HEK293T (cell line): ENCODE results near the gene AKAP6.

Experiments used
- CTCF ChIA-PET: fragments of 350-600 bp; formaldehyde crosslinking; extraction: SDS; loops from one replicate; lab custom pipeline; 2021; ENCODE audit warnings: antibody characterized with exemption, inconsistent platforms; lab: Yijun Ruan, JAX
- POLR2A ChIA-PET: fragments of 350-600 bp; formaldehyde crosslinking; extraction: SDS; loops from one replicate; lab custom pipeline; 2020; ENCODE audit warnings: antibody characterized with exemption, inconsistent platforms; lab: Yijun Ruan, JAX
- DNase-seq: peaks from one replicate; pipeline ENCODE4 v3.0.0; 2012; ENCODE audit warnings: mixed read lengths; ENCODE audit errors: extremely low spot score
- ARNT ChIP-seq: fragments of 450-650 bp; IDR thresholded peaks from 2 replicates; pipeline ENCODE4 v1.6.1; 2017; ENCODE audit warnings: mild to moderate bottlenecking
- BHLHE40 ChIP-seq: fragments of 450-650 bp; IDR thresholded peaks from 2 replicates; pipeline ENCODE4 v1.6.1; 2016; ENCODE audit warnings: mild to moderate bottlenecking, moderate library complexity, borderline replicate concordance
- CTBP1 ChIP-seq: fragments of 450-650 bp; IDR thresholded peaks from 2 replicates; pipeline ENCODE4 v1.6.1; 2016; ENCODE audit warnings: borderline replicate concordance
- ELF4 ChIP-seq: fragments of 450-650 bp; IDR thresholded peaks from 2 replicates; pipeline ENCODE4 v1.6.1; 2017; ENCODE audit warnings: antibody characterized with exemption
- FOXA1 ChIP-seq: fragments of 450-650 bp; IDR thresholded peaks from 2 replicates; pipeline ENCODE4 v1.6.1; 2016; ENCODE audit warnings: mild to moderate bottlenecking
- FOXK2 ChIP-seq: fragments of 450-650 bp; IDR thresholded peaks from 2 replicates; pipeline ENCODE4 v1.6.1; 2016; ENCODE audit warnings: mild to moderate bottlenecking
- FOXM1 ChIP-seq: fragments of 450-650 bp; IDR thresholded peaks from 2 replicates; pipeline ENCODE4 v1.6.1; 2017; ENCODE audit warnings: mild to moderate bottlenecking, borderline replicate concordance
- HDGF ChIP-seq: fragments of 450-650 bp; IDR thresholded peaks from 2 replicates; pipeline ENCODE4 v1.6.1; 2017; ENCODE audit warnings: antibody characterized with exemption, borderline replicate concordance
- L3MBTL2 ChIP-seq: fragments of 450-650 bp; conservative IDR thresholded peaks from 2 replicates; pipeline ENCODE4 v1.6.1; 2016; ENCODE audit warnings: mild to moderate bottlenecking
- LEF1 ChIP-seq: fragments of 450-650 bp; IDR thresholded peaks from 2 replicates; pipeline ENCODE4 v1.6.1; 2017; ENCODE audit warnings: mild to moderate bottlenecking, borderline replicate concordance
- NFRKB ChIP-seq: fragments of 450-650 bp; IDR thresholded peaks from 2 replicates; pipeline ENCODE4 v1.6.1; 2016; ENCODE audit warnings: mild to moderate bottlenecking, moderate library complexity
- SP1 ChIP-seq: fragments of 450-650 bp; IDR thresholded peaks from 2 replicates; pipeline ENCODE4 v1.6.1; 2017
- SUZ12 ChIP-seq: fragments of 450-650 bp; IDR thresholded peaks from 2 replicates; pipeline ENCODE4 v1.6.1; 2016; ENCODE audit warnings: mild to moderate bottlenecking
- TARDBP ChIP-seq: fragments of 450-650 bp; IDR thresholded peaks from 2 replicates; pipeline ENCODE4 v1.6.1; 2016
- ZNF384 ChIP-seq: fragments of 450-650 bp; IDR thresholded peaks from 2 replicates; pipeline ENCODE4 v1.6.1; 2016
- TF ChIP-seq, protein P1 (sequence below): fragments of 450-650 bp; IDR thresholded peaks from 2 replicates; pipeline ENCODE4 v1.6.1; 2016

AKAP6 gene

DNA sequence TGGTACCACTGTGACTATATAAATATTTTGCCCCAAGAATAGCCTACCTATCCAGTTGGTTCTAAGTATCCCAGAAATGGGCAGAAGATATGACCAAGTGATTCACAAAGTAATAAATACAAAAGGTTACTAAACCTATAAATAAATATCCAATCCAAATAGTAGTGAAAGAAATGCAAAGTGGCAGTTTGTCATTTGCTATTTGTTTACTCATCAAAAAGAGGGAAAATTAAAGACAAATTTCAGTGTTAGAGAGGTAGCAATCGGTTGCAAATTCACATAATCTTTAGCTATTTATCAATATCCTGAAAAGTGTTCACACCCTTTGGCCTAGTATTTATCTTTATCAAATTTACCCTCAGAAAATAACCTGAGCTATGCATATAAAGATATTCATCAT is 473.2 kb downstream of the AKAP6 start:
- ChIA-PET CTCF (no interaction called here), POLR2A (no interaction called here)
- TF ChIP-seq CTBP1 = no peak
- TF ChIP-seq FOXK2 = no peak
- no peak for TF ChIP-seq SP1
- TF ChIP-seq SUZ12 = no peak
- TF ChIP-seq FOXM1 = no peak
- no peak for TF ChIP-seq ELF4
- no peak for TF ChIP-seq NFRKB
- TF ChIP-seq L3MBTL2 = no peak
- no peak for TF ChIP-seq TARDBP
- TF ChIP-seq ARNT = no peak
- no peak for TF ChIP-seq FOXA1
- no peak for TF ChIP-seq ZNF384
- TF ChIP-seq, protein P1, sequence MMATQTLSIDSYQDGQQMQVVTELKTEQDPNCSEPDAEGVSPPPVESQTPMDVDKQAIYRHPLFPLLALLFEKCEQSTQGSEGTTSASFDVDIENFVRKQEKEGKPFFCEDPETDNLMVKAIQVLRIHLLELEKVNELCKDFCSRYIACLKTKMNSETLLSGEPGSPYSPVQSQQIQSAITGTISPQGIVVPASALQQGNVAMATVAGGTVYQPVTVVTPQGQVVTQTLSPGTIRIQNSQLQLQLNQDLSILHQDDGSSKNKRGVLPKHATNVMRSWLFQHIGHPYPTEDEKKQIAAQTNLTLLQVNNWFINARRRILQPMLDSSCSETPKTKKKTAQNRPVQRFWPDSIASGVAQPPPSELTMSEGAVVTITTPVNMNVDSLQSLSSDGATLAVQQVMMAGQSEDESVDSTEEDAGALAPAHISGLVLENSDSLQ = no peak
- no peak for TF ChIP-seq LEF1
- no peak for DNase-seq

DNA sequence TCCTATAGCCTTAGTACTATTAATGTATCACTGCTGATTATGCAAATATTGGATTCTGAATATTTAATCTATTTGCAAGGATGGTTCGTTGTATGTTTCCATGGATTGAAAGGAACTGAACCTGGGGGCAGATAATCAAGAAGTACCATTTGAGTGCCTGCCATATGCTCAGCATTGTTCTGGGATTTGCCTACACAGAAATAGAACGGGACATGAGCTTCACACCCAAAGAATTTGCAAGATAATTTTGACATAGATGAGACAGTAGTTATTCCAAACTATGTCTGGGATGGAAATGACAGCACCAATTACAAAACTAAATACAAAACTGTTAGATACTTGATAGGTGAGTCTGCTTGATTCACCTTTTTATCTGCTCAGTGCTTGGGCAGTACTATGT is 476.9 kb downstream of the AKAP6 start:
- no peak for TF ChIP-seq LEF1
- no peak for TF ChIP-seq HDGF
- no peak for TF ChIP-seq ZNF384
- TF ChIP-seq TARDBP = no peak
- no peak for TF ChIP-seq L3MBTL2
- TF ChIP-seq CTBP1 = no peak
- TF ChIP-seq ELF4 = no peak
- no peak for TF ChIP-seq ARNT
- no peak for TF ChIP-seq FOXM1
- no peak for TF ChIP-seq FOXA1
- no peak for TF ChIP-seq SP1
- TF ChIP-seq FOXK2 = no peak
- TF ChIP-seq NFRKB = no peak
- no peak for DNase-seq
- POLR2A ChIA-PET = no interaction called here
- CTCF ChIA-PET = no interaction called here

DNA sequence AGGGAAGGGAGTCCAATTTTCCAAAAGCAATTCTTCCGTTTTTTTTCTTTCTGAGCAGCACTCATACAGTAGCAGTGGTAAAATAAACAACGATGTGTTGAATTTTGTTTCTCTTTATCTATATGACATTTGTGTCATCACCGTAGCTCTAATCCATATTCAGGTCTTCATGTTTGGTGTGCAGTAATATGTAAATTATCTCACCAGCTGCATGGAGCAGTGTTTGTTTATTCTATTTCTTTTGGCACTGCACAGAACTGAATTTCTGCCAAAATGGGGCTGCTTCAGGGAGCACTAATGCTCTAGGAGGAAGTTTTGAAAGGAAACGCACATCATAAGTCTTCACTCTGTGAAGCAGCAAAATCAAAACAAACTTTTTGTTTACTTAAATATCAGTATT is 479.5 kb downstream of the AKAP6 start:
- CTCF ChIA-PET = no interaction called here
- DNase-seq = no peak
- POLR2A ChIA-PET = no interaction called here
- TF ChIP-seq ZNF384 = no peak
- TF ChIP-seq ELF4 = no peak
- TF ChIP-seq TARDBP = no peak

DNA sequence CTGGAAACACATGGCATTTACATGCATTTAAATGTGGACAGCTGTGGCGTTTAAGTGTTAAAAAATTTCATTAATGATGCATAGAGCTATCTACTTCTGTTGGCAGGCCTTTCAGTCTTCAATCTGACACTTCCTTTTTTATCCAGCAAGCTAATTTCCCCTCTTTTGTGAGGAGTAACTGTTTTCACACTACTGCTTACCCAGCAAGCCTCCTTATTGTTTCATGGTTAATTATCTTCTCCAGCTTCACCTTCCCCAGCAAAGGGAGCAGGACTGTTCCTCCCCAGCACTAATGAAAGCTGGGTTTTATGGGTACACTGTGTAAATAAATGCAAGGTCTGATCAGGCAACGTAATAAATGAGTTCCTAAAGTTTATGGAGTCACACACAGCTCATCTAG is 480.2 kb downstream of the AKAP6 start:
- ChIA-PET CTCF (interaction anchor here (0.5 kb wide), 1 partner anchor 13 kb away, joined by 3 read pairs; no protein-coding TSS in a partner anchor), POLR2A (no interaction called here)
- DNase-seq = no peak
- TF ChIP-seq BHLHE40 = no peak
- TF ChIP-seq FOXA1 = no peak
- TF ChIP-seq HDGF = no peak
- no peak for TF ChIP-seq FOXK2
- TF ChIP-seq SP1 = no peak
- TF ChIP-seq ARNT = no peak
- no peak for TF ChIP-seq ELF4
- no peak for TF ChIP-seq L3MBTL2
- no peak for TF ChIP-seq SUZ12
- TF ChIP-seq ZNF384 = no peak
- no peak for TF ChIP-seq FOXM1
- TF ChIP-seq TARDBP = no peak
- no peak for TF ChIP-seq CTBP1
- TF ChIP-seq LEF1 = no peak

DNA sequence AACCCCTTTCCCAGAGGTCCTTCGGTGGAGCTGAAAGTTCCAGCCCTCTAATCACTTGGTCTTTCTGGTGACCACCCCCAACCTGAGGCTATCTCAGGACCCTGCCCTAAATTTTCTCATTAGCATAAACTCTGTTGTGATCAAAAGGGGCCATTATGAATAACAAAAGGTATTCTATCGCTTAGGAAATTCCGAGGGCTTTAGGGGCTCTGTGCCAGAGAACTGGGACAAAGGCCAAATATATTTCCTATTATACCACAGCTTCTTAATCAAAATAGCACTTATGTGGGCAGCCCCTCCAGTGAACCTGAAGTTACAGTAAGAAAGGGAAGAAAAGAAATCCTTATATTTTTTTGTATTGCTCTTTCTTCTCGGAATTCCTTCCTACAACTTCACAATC is 484.3 kb downstream of the AKAP6 start:
- no peak for DNase-seq
- ChIA-PET CTCF (interaction anchor here (0.6 kb wide), 1 partner anchor 929 kb away, joined by 5 read pairs; no protein-coding TSS in a partner anchor), POLR2A (no interaction called here)
- TF ChIP-seq LEF1 (no peak), NFRKB (no peak), FOXM1 (no peak), ELF4 (no peak), FOXA1 (no peak), SUZ12 (no peak), TARDBP (no peak), BHLHE40 (no peak), SP1 (no peak), CTBP1 (no peak)

DNA sequence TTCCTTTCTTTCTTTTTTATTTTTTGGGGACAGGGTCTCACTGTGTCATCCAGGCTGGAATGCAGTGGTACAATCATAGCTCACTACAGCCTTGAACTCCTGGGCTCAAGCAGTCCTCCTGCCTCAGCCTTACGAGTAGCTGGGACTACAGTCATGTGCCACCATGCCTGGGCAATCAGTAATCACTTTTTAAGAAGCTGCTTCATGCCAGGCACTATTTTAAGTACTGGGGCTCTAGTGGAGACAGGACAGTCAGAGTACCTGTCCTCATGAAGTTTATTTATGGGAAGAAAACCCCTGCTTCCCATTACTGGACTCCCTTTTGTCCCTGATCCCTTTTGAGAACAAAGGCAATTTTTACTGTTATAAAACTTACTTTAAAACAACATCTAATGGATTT is 485.6 kb downstream of the AKAP6 start:
- ChIA-PET CTCF (no interaction called here), POLR2A (no interaction called here)
- no peak for DNase-seq
- no peak for TF ChIP-seq SUZ12
- TF ChIP-seq HDGF = no peak
- no peak for TF ChIP-seq NFRKB
- no peak for TF ChIP-seq FOXA1
- no peak for TF ChIP-seq FOXK2
- TF ChIP-seq ELF4 = no peak
- no peak for TF ChIP-seq ZNF384
- TF ChIP-seq LEF1 = no peak
- TF ChIP-seq FOXM1 = no peak
- TF ChIP-seq ARNT = no peak
- TF ChIP-seq TARDBP = no peak
- TF ChIP-seq, protein P1 = no peak
- no peak for TF ChIP-seq L3MBTL2
- no peak for TF ChIP-seq BHLHE40
- no peak for TF ChIP-seq CTBP1
- no peak for TF ChIP-seq SP1

DNA sequence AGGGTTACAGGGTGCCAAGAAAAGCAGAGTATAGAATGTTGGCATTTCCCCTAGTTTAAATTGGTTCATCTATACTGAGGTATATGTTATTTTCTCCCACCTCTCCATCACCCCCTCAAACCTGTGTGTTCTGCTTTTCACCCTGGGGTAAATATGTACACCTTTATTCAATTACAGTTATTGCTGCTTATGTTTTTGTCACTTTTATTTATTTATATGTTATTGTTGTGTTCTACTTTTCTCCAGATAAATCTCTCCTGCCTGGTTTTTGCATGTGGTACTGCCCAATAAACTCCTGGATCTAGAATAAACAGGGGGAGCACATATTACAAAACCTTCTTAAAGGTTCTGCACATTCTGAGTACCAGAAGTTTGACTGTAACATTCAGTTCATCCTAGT is 487.5 kb downstream of the AKAP6 start:
- no peak for DNase-seq
- ChIA-PET POLR2A (no interaction called here), CTCF (no interaction called here)
- TF ChIP-seq ZNF384 = no peak
- TF ChIP-seq HDGF = no peak
- no peak for TF ChIP-seq L3MBTL2
- TF ChIP-seq SP1 = no peak
- TF ChIP-seq FOXM1 = no peak
- no peak for TF ChIP-seq FOXK2
- TF ChIP-seq BHLHE40 = no peak
- TF ChIP-seq, protein P1 = no peak
- no peak for TF ChIP-seq LEF1
- TF ChIP-seq ARNT = no peak
- TF ChIP-seq SUZ12 = no peak
- TF ChIP-seq TARDBP = no peak
- TF ChIP-seq NFRKB = no peak
- TF ChIP-seq FOXA1 = no peak
- no peak for TF ChIP-seq CTBP1
